ENCODE results near the gene ZNF354C. TPM values are rescaled to one million over a fixed set of nuclear protein-coding genes. Genes with fewer than 3 reads are reported as not detected.

The ZNF354C gene
- total RNA-seq, 1 donor from 2014 or later, result 8.1 TPM

DNA sequence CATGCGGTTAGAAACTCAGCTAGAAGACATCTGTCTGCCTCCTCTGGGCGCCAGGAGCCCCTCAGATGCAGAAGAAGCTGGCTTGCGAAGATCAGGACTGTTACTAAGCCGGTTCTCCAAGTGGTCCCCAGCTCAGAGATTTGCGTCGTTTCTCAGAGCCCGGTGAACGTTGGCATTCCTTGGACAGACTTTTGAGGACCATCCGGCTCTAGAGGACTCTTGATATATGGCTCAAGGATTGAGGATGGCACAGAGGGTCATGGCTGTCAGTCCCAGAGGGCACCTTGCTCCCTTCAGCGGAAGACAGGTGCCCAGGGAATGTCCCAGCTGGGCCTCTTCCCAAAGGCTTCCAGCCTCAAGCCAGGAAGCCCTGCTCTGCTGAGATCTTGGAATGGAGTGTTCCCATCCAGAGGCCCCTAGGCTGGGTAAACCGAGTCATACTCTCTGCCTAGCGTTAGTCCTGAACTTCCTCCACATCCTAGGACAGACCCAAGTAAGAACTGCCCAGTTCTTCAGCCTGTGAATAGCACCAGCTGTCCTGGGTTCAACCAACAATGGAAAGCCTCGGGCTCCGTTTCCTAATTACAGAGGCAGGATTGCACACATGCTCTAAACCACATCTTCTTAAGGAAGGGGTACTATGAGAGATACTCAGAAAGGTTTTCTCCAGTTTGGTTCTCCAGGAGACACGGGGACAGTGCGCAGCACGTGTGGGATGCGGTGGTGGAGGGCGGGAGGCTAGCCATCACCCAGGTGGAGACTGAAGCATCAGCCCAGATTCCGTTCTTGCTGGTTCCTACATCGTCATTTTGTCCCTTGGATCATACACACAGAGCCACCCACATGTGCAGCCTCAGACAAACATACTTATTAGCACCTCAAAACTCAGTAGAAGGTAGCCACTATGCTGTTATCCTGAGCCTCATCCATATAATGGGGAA, 51.4 kb downstream of the ZNF354C start:
- Mint-ChIP-seq H3K4me1 (ENCODE audit: low read depth) (no peaks in the 10 kb centered on the region), H3K36me3 (ENCODE audit: insufficient read depth) (peaks cover 2% of the 10 kb centered on the region), H3K9me3 (ENCODE audit: low read depth) (peaks cover 53% of the 10 kb centered on the region), H3K4me3 (ENCODE audit: low read depth) (no peak overlapping the region), H3K27ac (no peak overlapping the region), H3K27me3 (no peaks in the 10 kb centered on the region)
- DNase-seq (ENCODE audit: low spot score, unreplicated experiment), result no peak
- no peak for TF ChIP-seq CTCF (IDR thresholded peaks at IDR 0.05; ENCODE audit: unreplicated experiment)

GRCh38 chr5:179112469-179113142, 52.4 kb downstream of the ZNF354C start:
- TF ChIP-seq CTCF (IDR thresholded peaks at IDR 0.05; ENCODE audit: unreplicated experiment), result no peak
- Mint-ChIP-seq H3K27ac (no peak overlapping the region), H3K9me3 (ENCODE audit: low read depth) (peaks cover 50% of the 10 kb centered on the region), H3K4me3 (ENCODE audit: low read depth) (no peak overlapping the region), H3K27me3 (no peaks in the 10 kb centered on the region), H3K36me3 (ENCODE audit: insufficient read depth) (peaks cover 2% of the 10 kb centered on the region), H3K4me1 (ENCODE audit: low read depth) (no peaks in the 10 kb centered on the region)
- no peak for DNase-seq (ENCODE audit: low spot score, unreplicated experiment)

DNA sequence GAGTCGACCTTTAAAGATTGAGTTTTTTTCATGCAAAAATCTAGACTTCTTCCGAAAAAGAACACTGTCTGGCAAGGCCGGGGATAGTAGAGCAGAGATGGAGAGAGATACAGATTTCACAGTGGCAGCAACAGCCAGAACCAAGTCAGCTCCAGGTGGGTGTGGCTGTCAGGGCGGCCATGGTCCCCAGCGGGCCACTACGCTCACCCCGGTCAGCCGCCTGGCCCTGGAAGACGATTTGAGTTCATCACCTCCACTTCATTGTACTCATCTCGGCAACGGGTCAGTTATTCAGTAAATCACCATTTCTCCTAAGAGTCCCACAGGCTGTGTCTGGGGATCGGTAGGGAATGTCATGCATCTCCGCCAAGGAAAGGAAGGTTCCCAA, 53.0 kb downstream of the ZNF354C start:
- Mint-ChIP-seq H3K4me3 (ENCODE audit: low read depth) (no peak overlapping the region), H3K9me3 (ENCODE audit: low read depth) (peaks cover 47% of the 10 kb centered on the region), H3K4me1 (ENCODE audit: low read depth) (no peaks in the 10 kb centered on the region), H3K27ac (no peak overlapping the region), H3K27me3 (no peaks in the 10 kb centered on the region), H3K36me3 (ENCODE audit: insufficient read depth) (no peaks in the 10 kb centered on the region)
- no peak for DNase-seq (ENCODE audit: low spot score, unreplicated experiment)
- TF ChIP-seq CTCF (IDR thresholded peaks at IDR 0.05; ENCODE audit: unreplicated experiment), result no peak

DNA sequence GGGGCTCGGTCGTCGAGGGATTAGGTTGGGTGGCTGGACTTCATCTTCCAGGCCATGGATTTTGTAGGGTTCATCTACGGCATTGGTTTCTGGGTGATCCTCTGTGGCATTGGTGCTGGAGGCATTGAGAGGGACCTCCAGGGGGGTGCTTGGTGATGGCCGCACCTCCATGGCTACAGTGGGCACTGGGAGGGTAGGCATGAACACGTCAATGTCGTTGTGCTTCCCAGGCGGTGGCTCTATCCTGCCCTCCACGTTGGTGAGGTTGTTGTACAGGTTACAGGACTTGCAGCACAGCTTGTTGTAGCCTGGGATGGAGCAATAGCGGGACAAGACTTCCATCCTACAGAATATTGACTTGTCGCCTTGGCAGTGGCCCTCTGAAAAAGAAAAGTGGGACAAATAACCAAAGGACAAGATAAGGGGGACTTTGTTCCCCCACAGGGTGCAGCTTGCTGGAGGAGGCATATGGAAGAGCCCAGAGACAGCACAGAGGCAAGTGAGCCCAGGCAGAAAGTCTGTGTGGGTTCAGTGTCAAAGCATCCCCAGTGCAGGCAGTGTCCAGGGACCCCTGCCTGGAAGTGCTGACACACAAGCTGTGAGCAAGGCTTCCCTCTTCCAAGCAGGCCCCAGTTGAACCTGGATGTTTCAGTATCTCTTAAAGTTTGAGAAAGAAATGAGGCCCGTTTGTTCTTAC, 53.9 kb downstream of the ZNF354C start:
- no peak for TF ChIP-seq CTCF (IDR thresholded peaks at IDR 0.05; ENCODE audit: unreplicated experiment)
- Mint-ChIP-seq H3K27me3 (no peaks in the 10 kb centered on the region), H3K4me1 (ENCODE audit: low read depth) (no peaks in the 10 kb centered on the region), H3K9me3 (ENCODE audit: low read depth) (peaks cover 46% of the 10 kb centered on the region), H3K4me3 (ENCODE audit: low read depth) (no peak overlapping the region), H3K36me3 (ENCODE audit: insufficient read depth) (no peaks in the 10 kb centered on the region), H3K27ac (no peak overlapping the region)
- no peak for DNase-seq (ENCODE audit: low spot score, unreplicated experiment)

DNA sequence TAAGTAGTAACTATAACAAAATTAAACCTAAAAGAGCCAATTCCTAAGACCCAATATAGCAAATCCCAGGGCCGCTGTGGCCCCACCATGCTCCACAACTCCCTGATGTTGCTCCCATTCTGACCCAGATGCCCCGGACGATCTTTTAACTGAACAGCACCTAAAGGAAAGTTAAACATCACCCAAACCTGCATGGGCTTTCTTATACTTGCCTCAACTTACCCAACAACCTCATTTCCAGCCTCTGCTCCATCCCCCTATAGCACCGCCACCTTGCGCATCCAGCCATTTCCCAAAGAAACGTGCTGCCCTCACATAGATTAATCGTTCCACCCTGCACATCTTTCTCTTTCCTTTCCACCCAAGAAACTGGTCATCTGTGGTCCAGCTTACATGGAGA, 54.6 kb downstream of the ZNF354C start:
- Mint-ChIP-seq H3K9me3 (ENCODE audit: low read depth) (peaks cover 46% of the 10 kb centered on the region), H3K36me3 (ENCODE audit: insufficient read depth) (no peaks in the 10 kb centered on the region), H3K4me1 (ENCODE audit: low read depth) (no peaks in the 10 kb centered on the region), H3K4me3 (ENCODE audit: low read depth) (no peak overlapping the region), H3K27ac (no peak overlapping the region), H3K27me3 (no peaks in the 10 kb centered on the region)
- DNase-seq (ENCODE audit: low spot score, unreplicated experiment), result no peak
- no peak for TF ChIP-seq CTCF (IDR thresholded peaks at IDR 0.05; ENCODE audit: unreplicated experiment)
